ENCODE measurements around the gene FAM181A.

Gene FAM181A

GRCh38 chr14:93926873-93927799 is at the start of gene FAM181A:
Gene FAM181A, plus strand, starts transcription at chr14:93927344. Its CDS starts 942 bp downstream, at chr14:93928286.
- DNase-seq: no peak

GRCh38 chr14:93878212-93878611 is 48.9 kb upstream of the FAM181A start:
- no peak for DNase-seq

DNA sequence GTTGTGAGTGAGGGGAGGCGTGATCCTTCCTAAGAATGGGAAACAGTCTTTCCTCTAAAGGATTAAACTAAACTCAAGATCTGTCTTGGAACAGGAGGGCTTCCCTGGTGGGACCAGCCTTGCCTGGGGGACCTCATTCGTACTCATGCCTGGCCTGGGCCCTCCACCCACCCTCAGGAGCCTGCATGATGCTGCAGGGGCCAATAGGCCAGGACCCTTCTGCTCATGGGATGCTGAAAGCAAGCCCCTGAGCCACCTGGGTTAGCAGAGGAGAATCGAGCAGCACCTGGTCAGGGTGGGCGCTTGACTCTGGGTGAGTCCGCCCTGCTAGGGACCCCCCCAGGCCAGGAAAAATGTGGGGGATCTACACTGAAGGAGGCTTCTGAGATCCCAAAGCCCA is 48.3 kb upstream of the FAM181A start:
- DNase-seq: no peak

- no peak for DNase-seq
Observed at GRCh38 chr14:93879362-93879983, 47.7 kb upstream of the FAM181A start.

GRCh38 chr14:93880021-93880820 is 46.9 kb upstream of the FAM181A start:
- DNase-seq: no peak

DNA sequence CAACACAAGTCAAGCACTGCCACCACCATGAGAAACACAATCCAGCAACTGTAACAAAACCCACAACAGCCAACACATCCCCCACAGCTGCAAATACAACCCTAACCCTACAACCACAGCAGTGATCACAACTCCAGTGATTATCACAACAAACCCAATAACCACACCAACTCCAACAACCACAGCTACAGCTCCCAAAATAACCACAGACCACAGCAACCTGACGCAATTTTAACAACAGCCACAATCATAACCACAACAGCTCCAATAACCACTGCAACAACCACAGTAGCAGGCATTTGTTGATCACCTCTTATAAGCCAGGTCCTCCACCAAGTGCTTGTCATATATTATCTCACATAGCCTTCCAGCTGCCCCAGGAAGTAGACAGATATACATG is 42.2 kb upstream of the FAM181A start:
- DNase-seq: peak; percentile 9

DNA sequence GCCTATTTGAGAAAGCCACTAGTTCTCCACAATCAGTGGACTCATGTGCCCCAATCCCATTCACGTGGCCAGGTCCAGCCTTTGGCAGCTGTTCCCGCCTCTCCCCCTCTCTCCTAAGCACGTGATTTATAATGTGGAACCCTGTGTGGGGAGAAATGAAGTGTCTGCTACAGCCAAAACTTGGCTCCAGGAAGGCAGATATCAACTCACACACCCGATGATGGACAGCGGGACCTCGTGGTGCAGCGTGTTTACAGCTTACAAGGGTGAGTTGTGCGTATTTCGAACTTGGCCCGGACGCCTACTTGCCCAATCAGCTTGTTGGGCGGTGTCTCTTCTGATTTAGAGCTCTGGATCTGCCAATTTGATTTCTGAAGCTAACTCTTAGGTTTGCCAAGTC is 38.1 kb upstream of the FAM181A start:
- DNase-seq: no peak

DNA sequence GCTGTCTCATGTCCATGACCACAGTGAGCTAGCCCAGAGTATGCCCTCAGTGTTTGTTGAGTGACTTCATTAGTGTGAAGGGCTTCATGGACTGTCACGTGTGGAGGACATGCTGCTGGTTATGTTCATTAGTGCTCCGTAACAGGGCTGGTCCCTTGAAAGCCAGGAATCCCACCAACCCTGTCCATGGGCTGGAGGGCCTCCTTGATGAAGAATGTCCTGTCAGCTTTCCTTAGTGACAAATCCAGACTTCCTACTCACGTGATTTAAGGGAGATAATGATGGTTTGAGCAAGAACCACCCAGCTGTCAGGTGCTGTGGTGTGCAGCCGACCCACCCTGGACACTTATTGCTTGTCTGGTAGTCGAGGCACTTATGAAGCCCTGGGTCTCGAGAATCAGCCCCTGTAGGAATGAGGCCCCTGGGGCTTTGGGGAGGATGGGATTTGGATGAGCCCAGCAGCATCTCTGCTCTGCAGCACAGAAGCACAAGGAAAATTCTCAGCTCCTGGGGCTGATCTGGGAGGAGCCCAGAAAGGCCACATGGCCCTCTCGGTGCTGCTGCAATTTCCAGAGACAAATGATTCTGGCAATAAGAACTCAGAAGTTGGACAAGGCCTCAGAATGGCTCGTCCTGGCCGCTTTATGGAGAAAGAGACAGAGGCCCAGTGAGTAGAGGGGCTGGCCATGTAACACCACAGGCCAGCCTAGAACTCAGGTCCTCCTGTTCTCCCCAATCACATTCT is 37.2 kb upstream of the FAM181A start:
- no peak for DNase-seq

- no peak for DNase-seq
Observed at GRCh38 chr14:93891756-93892504, 35.2 kb upstream of the FAM181A start.

DNA sequence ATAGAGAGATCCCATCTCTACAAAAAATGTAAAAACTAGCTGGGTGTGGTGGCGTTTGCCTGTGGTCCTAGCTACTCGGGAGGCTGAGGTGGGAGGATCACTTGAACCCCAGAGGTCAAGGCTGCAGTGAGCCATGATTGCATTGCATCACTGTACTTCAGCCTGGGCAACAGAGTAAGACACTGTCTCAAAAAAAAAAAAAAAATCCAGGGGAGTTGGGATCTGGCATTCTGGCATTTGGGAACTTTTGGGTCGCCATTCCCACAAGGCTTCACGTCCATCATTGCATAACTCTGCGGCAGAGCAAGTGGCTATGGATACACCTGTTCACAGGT is 34.7 kb upstream of the FAM181A start:
- no peak for DNase-seq

- DNase-seq: peak; percentile 66
Observed at GRCh38 chr14:93892923-93893558, 34.1 kb upstream of the FAM181A start.

DNA sequence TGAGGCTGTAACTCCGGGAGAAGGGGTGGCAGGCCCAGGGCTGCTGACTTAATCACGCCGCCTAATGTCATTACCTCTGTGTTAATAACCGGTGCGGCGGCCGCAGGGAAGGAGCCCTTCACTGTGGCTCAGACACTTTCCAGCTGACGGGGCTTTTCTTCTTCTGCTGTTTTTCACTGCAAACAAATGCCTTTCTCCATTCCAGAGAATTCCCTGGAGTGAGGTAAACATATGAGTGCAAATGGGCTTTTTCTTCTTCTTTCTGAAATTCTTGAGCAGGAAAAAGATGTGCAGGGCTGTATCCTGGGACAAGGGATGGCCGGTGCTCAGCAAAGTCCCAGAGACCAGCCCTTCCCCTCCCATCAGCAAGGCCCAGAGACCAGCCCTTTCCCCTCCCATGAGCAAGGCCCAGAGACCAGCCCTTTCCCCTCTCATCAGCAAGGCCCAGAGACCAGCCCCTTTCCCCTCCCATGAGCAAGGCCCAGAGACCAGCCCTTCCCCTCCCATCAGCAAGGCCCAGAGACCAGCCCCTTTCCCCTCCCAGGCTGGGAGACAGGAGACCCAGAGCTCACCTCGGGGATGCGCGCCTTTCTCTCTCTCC is 33.4 kb upstream of the FAM181A start:
- no peak for DNase-seq

- DNase-seq: no peak
Observed at GRCh38 chr14:93895023-93895604, 32.0 kb upstream of the FAM181A start.

- DNase-seq: no peak
Observed at GRCh38 chr14:93897476-93897845, 29.7 kb upstream of the FAM181A start.

GRCh38 chr14:93898081-93898611 is 29.0 kb upstream of the FAM181A start:
- DNase-seq: no peak

- no peak for DNase-seq
Observed at GRCh38 chr14:93898731-93899130, 28.4 kb upstream of the FAM181A start.

GRCh38 chr14:93901813-93902212 is 25.3 kb upstream of the FAM181A start:
- DNase-seq: no peak

DNA sequence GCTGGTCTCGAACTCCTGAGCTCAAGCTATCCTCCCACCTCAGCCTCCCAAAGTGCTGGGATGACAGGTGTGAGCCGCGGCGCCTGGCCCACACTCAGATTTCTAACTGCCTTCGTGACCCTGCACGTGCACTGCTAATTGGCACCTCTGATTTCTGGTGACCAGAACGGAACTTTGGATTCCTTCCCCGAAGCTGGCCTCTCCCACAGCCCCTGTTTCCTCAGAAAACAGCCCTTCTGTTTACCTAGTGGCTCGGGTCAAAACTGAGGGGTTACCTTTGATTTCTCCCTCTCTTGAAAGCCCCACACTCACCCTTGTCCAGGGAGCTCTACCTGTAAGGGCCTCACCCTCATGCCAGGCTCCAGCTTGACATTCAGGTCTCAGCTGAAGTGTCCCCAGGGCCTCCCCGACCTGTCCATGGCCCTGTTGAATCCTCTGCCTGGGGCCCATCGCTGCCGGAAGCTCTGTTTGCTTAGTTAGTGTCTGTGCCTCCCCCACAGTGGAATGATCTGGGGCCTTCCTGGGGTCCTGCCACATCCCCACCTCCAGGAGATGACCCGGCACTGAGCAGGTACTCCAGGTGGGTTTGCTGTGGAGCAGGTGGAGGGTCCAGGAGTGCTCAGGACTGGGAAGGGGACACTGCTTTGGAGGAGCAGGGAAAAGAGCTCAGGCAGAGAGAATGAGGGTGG is 24.4 kb upstream of the FAM181A start:
- DNase-seq: no peak

- DNase-seq: no peak
Observed at GRCh38 chr14:93903342-93904184, 23.6 kb upstream of the FAM181A start.

Data from activated CD4-positive, alpha-beta T cell treated with anti-CD3 and anti-CD28 coated beads, Interleukin-2, amount 50 U/mL, for 16 hours (primary cell).